ENCODE measurements around the gene PRPF40A.

GRCh38 chr2:152617456-152618192, 99.6 kb downstream of the PRPF40A start:
- TF ChIP-seq GATA2 (IDR thresholded peaks at IDR 0.05; ENCODE audit: low read depth, low read length), result no peak
- no peak for TF ChIP-seq GATA3 (IDR thresholded peaks at IDR 0.05; ENCODE audit: low read depth, low read length)
